PC-3 (cell line): ENCODE data around the gene RUFY4. TPM values are rescaled to one million over a fixed set of nuclear protein-coding genes. Genes with fewer than 3 reads are reported as not detected.

ENCODE experiments used
- ATAC-seq: fragments of 200-7000 bp; cut with Tn5 transposase; 2 replicates; pipeline ENCODE4 v1.9.1; 2020; ENCODE audit warnings: mild to moderate bottlenecking, moderate library complexity
- BruUV-seq: library from RNA; stranded (reverse); fragments of 400-500 nt; replicated peaks from 2 replicates; lab custom pipeline; 2021; lab: Mats Ljungman, UMichigan
- CTCF ChIA-PET: fragments of 300-600 bp; sonication (Branson Sonifier 250); formaldehyde crosslinking; loops from one replicate; lab custom pipeline; 2022; ENCODE audit warnings: antibody characterized with exemption; lab: Charles Lee
- POLR2A ChIA-PET: fragments of 300-600 bp; sonication (Branson Sonifier 250); formaldehyde crosslinking; loops from one replicate; lab custom pipeline; 2022; ENCODE audit warnings: antibody characterized with exemption; ENCODE audit not compliant: unreplicated experiment; lab: Charles Lee
- DNase-seq: peaks from one replicate; pipeline ENCODE4 v3.0.0-alpha.2; 2015
- H2AFZ ChIP-seq: fragments of 300-600 bp; sonication (generic); 2 replicates; pipeline ENCODE4 v1.6.0; 2016; ENCODE audit warnings: antibody characterized with exemption, low read length
- H3F3A ChIP-seq: fragments of 300-600 bp; sonication (generic); one replicate; pipeline ENCODE4 v1.6.0; 2017; ENCODE audit warnings: antibody characterized with exemption, low read length, control low read depth, mild to moderate bottlenecking; ENCODE audit not compliant: unreplicated experiment
- H3K27ac ChIP-seq: fragments of 300-600 bp; sonication (generic); 2 replicates; pipeline ENCODE4 v1.5.1; 2016; ENCODE audit warnings: mild to moderate bottlenecking, low read length
- H3K27me3 ChIP-seq: fragments of 300-600 bp; sonication (generic); 2 replicates; pipeline ENCODE4 v1.6.1; 2016; ENCODE audit warnings: low read length, mixed read lengths
- H3K36me3 ChIP-seq: fragments of 300-600 bp; sonication (generic); 2 replicates; pipeline ENCODE4 v1.6.1; 2016; ENCODE audit warnings: low read depth, mixed run types, low read length, mixed read lengths
- H3K4me1 ChIP-seq: fragments of 300-600 bp; sonication (generic); 2 replicates; pipeline ENCODE4 v1.5.1; 2016; ENCODE audit warnings: low read length; ENCODE audit not compliant: insufficient read depth
- H3K4me2 ChIP-seq: fragments of 300-600 bp; sonication (generic); 2 replicates; pipeline ENCODE4 v1.6.0; 2016; ENCODE audit warnings: low read length
- H3K4me3 ChIP-seq: fragments of 300-600 bp; sonication (generic); 2 replicates; pipeline ENCODE4 v1.5.1; 2016; ENCODE audit warnings: mild to moderate bottlenecking, low read length, mixed read lengths
- H3K79me2 ChIP-seq: fragments of 300-600 bp; sonication (generic); 2 replicates; pipeline ENCODE4 v1.6.1; 2017; ENCODE audit warnings: low read length, mixed read lengths
- H3K9ac ChIP-seq: fragments of 300-600 bp; sonication (generic); 2 replicates; pipeline ENCODE4 v1.6.0; 2016; ENCODE audit warnings: mild to moderate bottlenecking, low read length
- H3K9me2 ChIP-seq: fragments of 300-600 bp; sonication (generic); replicated peaks from 2 replicates; pipeline ENCODE4 v1.6.1; 2016; ENCODE audit warnings: mixed run types, low read length, mixed read lengths
- H3K9me3 ChIP-seq: fragments of 300-600 bp; sonication (generic); 2 replicates; pipeline ENCODE4 v1.6.1; 2016; ENCODE audit warnings: low read length, mixed read lengths
- H4K20me1 ChIP-seq: fragments of 300-600 bp; sonication (generic); 2 replicates; pipeline ENCODE4 v1.6.1; 2016; ENCODE audit warnings: low read length, mixed read lengths
- EZH2 ChIP-seq: fragments of 300-600 bp; sonication (generic); IDR thresholded peaks from one replicate; pipeline ENCODE4 v1.6.1; 2017; ENCODE audit warnings: antibody characterized with exemption, mild to moderate bottlenecking, low read length; ENCODE audit not compliant: unreplicated experiment
- EZH2phosphoT487 ChIP-seq: fragments of 300-600 bp; sonication (generic); IDR thresholded peaks from 2 replicates; pipeline ENCODE4 v1.6.1; 2018; ENCODE audit warnings: mild to moderate bottlenecking, antibody characterized with exemption, low read length, borderline replicate concordance
- intact Hi-C: fragments of 100-400 bp; cut with micrococcal nuclease; formaldehyde crosslinking; loops from 2 replicates; pipeline ENCODE4 v1.9.0; 2023
- total RNA-seq: library from RNA; depleted of rRNA; stranded (reverse); fragments of >200 nt; gene quantifications from 2 replicates; pipeline ENCODE4 v1.2.3, GENCODE V29; 2014; rRNA removed
- TF ChIP-seq, protein P1 (sequence below): fragments of 300-600 bp; sonication (generic); conservative IDR thresholded peaks from 2 replicates; pipeline ENCODE4 v1.5.1; 2017; ENCODE audit warnings: antibody characterized with exemption, low read depth, mild to moderate bottlenecking, low read length

Gene RUFY4
- total RNA-seq, 1 experiment from 2014 or later: not detected

GRCh38 chr2:218138047-218138446 lies 69.0 kb downstream of the RUFY4 start:
- POLR2A ChIA-PET: no interaction called here
- TF ChIP-seq, protein P1, sequence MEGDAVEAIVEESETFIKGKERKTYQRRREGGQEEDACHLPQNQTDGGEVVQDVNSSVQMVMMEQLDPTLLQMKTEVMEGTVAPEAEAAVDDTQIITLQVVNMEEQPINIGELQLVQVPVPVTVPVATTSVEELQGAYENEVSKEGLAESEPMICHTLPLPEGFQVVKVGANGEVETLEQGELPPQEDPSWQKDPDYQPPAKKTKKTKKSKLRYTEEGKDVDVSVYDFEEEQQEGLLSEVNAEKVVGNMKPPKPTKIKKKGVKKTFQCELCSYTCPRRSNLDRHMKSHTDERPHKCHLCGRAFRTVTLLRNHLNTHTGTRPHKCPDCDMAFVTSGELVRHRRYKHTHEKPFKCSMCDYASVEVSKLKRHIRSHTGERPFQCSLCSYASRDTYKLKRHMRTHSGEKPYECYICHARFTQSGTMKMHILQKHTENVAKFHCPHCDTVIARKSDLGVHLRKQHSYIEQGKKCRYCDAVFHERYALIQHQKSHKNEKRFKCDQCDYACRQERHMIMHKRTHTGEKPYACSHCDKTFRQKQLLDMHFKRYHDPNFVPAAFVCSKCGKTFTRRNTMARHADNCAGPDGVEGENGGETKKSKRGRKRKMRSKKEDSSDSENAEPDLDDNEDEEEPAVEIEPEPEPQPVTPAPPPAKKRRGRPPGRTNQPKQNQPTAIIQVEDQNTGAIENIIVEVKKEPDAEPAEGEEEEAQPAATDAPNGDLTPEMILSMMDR: no peak
- TF ChIP-seq EZH2phosphoT487 (no peak), EZH2 (no peak)

More at GRCh38 chr2:218138047-218138446, 69.0 kb downstream of the RUFY4 start:
- no peaks in the 10 kb centered on the region for H4K20me1 ChIP-seq
- no peaks in the 10 kb centered on the region for H3K4me1 ChIP-seq
- no peaks in the 10 kb centered on the region for H3K9me3 ChIP-seq
- H3K27me3 ChIP-seq: peaks cover 75% of the 10 kb centered on the region
- no peaks in the 10 kb centered on the region for H3K9me2 ChIP-seq
- H3K79me2 ChIP-seq: no peaks in the 10 kb centered on the region
- no peak overlapping the region for H3K4me2 ChIP-seq
- BruUV-seq: no TSS peak
- H3K36me3 ChIP-seq: no peaks in the 10 kb centered on the region
- no peak overlapping the region for H2AFZ ChIP-seq
- intact Hi-C loops: no loop called here
- DNase-seq (no peak), ATAC-seq (no peak)
- H3K27ac ChIP-seq: no peak overlapping the region
- H3F3A ChIP-seq: no peaks in the 10 kb centered on the region
- no peak overlapping the region for H3K4me3 ChIP-seq
- no peak overlapping the region for H3K9ac ChIP-seq
- CTCF ChIA-PET: no interaction called here

Other genes with a start within 250 kb of the RUFY4 start
- 1.0 and 1.5 TPM in 2 replicates for gene TNS1, start 66.3 kb upstream of the RUFY4 start, total RNA-seq
- not detected in 2 replicates for gene CXCR2, start 56.8 kb downstream of the RUFY4 start, total RNA-seq
- gene CXCR1, start 97.7 kb downstream of the RUFY4 start, total RNA-seq: not detected in 2 replicates
- 210 and 213 TPM in 2 replicates for gene ARPC2, start 147.9 kb downstream of the RUFY4 start, total RNA-seq
- 0.18 TPM in 1 of 2 replicates, not detected in the other for gene GPBAR1, start 191.8 kb downstream of the RUFY4 start, total RNA-seq
- gene AAMP, start 200.9 kb downstream of the RUFY4 start, total RNA-seq: 272 and 312 TPM in 2 replicates
- 95.5 and 97.7 TPM in 2 replicates for gene PNKD, start 201.3 kb downstream of the RUFY4 start, total RNA-seq
- 42.8 and 45.0 TPM in 2 replicates for gene TMBIM1, start 223.2 kb downstream of the RUFY4 start, total RNA-seq